OCI-LY7 (cell line): ENCODE results near the gene RAB3C. TPM values are rescaled to one million over a fixed set of nuclear protein-coding genes. Genes with fewer than 3 reads are reported as not detected.

Experiments used
- BruUV-seq: library from RNA; stranded (reverse); fragments of 400-500 nt; replicated peaks from 2 replicates; lab custom pipeline; 2021; lab: Mats Ljungman, UMichigan
- CTCF ChIA-PET: fragments of 300-600 bp; sonication (Branson Sonifier 250); formaldehyde crosslinking; loops from one replicate; lab custom pipeline; 2022; ENCODE audit warnings: antibody characterized with exemption; ENCODE audit not compliant: unreplicated experiment; lab: Charles Lee
- POLR2A ChIA-PET: fragments of 300-600 bp; sonication (Branson Sonifier 250); formaldehyde crosslinking; loops from one replicate; lab custom pipeline; 2022; ENCODE audit warnings: antibody characterized with exemption; lab: Charles Lee
- DNase-seq: peaks from one replicate; pipeline ENCODE4 v3.0.0-alpha.2; 2015; ENCODE audit warnings: low spot score
- H2AFZ ChIP-seq: fragments of 200-600 bp; sonication (generic), shearing (Covaris generic); 2 replicates; pipeline ENCODE4 v1.6.1; 2014; ENCODE audit warnings: mild to moderate bottlenecking, antibody characterized with exemption, low read length, moderate library complexity
- H3K27ac ChIP-seq: fragments of 200-600 bp; sonication (generic); 2 replicates; pipeline ENCODE4 v1.5.1; 2014; ENCODE audit warnings: mixed run types, low read depth, mild to moderate bottlenecking, moderate library complexity, low read length, inconsistent platforms; ENCODE audit not compliant: poor library complexity, severe bottlenecking
- H3K36me3 ChIP-seq: fragments of 200-600 bp; sonication (generic); 2 replicates; pipeline ENCODE4 v1.6.1; 2014; ENCODE audit warnings: mild to moderate bottlenecking, antibody characterized with exemption, low read length, moderate library complexity, mixed read lengths; ENCODE audit not compliant: insufficient read depth
- H3K4me1 ChIP-seq: fragments of 200-600 bp; sonication (generic); 2 replicates; pipeline ENCODE4 v1.5.1; 2014; ENCODE audit warnings: mild to moderate bottlenecking, low read length; ENCODE audit not compliant: insufficient read depth, poor library complexity, severe bottlenecking
- H3K4me2 ChIP-seq: fragments of 200-600 bp; sonication (generic); 2 replicates; pipeline ENCODE4 v1.6.1; 2014; ENCODE audit warnings: mild to moderate bottlenecking, low read length
- H3K4me3 ChIP-seq: fragments of 200-600 bp; sonication (generic); 2 replicates; pipeline ENCODE4 v1.5.1; 2014; ENCODE audit warnings: mild to moderate bottlenecking, low read depth, low read length; ENCODE audit not compliant: poor library complexity, severe bottlenecking
- H3K79me2 ChIP-seq: fragments of 200-600 bp; sonication (generic); 2 replicates; pipeline ENCODE4 v1.6.1; 2016; ENCODE audit warnings: low read depth, mild to moderate bottlenecking, low read length, moderate library complexity, mixed read lengths; ENCODE audit not compliant: insufficient read depth
- H3K9me2 ChIP-seq: fragments of 200-600 bp; sonication (generic); 2 replicates; pipeline ENCODE4 v1.6.1; 2016; ENCODE audit warnings: mild to moderate bottlenecking, low read length, mixed read lengths; ENCODE audit not compliant: insufficient read depth
- H3K9me3 ChIP-seq: fragments of 200-600 bp; sonication (generic); 2 replicates; pipeline ENCODE4 v1.6.1; 2014; ENCODE audit warnings: mild to moderate bottlenecking, mixed run types, low read length, mixed read lengths
- H4K20me1 ChIP-seq: fragments of 200-600 bp; sonication (generic); 2 replicates; pipeline ENCODE4 v1.6.1; 2014; ENCODE audit warnings: mild to moderate bottlenecking, antibody characterized with exemption, low read length, moderate library complexity, mixed read lengths; ENCODE audit not compliant: insufficient read depth
- EZH2phosphoT487 ChIP-seq: fragments of 200-600 bp; sonication (generic); IDR thresholded peaks from 2 replicates; pipeline ENCODE4 v1.6.1; 2018; ENCODE audit warnings: low read depth, borderline replicate concordance, mild to moderate bottlenecking, mixed run types, antibody characterized with exemption, low read length, moderate library complexity, mixed read lengths
- intact Hi-C: fragments of 100-400 bp; cut with micrococcal nuclease; formaldehyde crosslinking; loops from one replicate; pipeline ENCODE4 v1.10.0; 2022; ENCODE audit not compliant: unreplicated experiment
- total RNA-seq, 2 experiments: library from RNA; depleted of rRNA in 1 of 2; stranded (reverse); fragments of >200 nt in 1 of 2; shearing (Covaris generic) in 1 of 2; gene quantifications; 2 replicates each; pipeline ENCODE4 v1.2.3, GENCODE V29; 2014 to 2022
- TF ChIP-seq, protein P1 (sequence below): fragments of 200-600 bp; sonication (generic); conservative IDR thresholded peaks from 2 replicates; pipeline ENCODE4 v1.5.1; 2014; ENCODE audit warnings: mild to moderate bottlenecking, antibody characterized with exemption, low read length, moderate library complexity, mixed read lengths

RAB3C gene
- total RNA-seq, 2 experiments from 2014 or later = not detected

DNA sequence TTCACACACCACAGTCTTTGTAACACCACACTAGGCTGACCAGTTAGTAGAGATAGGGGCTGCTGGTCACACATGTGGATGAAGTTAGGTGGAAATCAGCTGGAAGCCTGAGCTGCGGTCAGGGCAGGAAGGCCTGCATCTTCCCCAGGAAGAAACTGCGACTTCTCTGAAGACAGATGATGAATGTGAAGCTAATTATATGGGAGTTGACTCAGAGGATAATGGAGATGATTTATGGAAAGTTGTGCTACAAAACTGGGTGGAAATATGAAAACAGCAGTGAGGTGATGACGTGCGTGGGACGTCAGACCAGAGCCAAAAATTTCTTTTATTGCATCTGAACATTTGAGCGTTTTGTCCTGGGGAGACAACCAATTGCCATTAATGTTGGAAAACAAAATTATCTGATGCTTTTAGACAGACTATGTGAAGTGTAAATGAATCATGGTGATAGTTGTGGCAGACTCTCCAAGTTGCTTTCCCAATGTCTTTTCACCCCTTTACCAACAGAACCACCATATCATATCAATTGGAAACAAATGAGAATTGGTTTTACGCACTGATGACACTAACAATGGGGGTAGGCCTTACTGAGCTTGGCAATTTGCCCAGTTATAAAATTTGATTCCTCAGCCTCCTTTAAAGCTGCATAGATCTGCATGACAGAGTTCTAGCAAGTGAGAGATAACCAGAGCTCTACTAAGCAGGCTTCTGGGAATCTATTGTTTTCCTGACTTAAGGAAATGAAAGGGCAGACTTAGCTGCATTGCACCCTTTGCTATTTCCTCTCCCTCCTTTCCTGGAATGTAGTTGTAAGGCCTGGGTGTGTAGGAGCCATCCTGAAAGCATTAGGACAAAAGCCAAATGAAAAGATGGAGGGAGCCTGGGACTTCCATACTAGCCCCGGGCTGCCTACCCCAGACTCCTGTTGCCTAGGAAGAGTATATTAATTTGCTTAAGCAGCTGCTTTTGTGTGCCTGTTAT, 84.0 kb downstream of the RAB3C start:
- H3K36me3 ChIP-seq = no peaks in the 10 kb centered on the region
- no peak for DNase-seq
- no peak overlapping the region for H3K27ac ChIP-seq
- no peaks in the 10 kb centered on the region for H4K20me1 ChIP-seq
- no peaks in the 10 kb centered on the region for H3K79me2 ChIP-seq
- ChIA-PET POLR2A (interaction anchor here (0.6 to 1.0 kb wide), 2 partner anchors 25 to 1813 kb away, joined by 3 to 7 read pairs; no protein-coding TSS in a partner anchor), CTCF (no interaction called here)
- TF ChIP-seq EZH2phosphoT487 = no peak
- TF ChIP-seq, protein P1, sequence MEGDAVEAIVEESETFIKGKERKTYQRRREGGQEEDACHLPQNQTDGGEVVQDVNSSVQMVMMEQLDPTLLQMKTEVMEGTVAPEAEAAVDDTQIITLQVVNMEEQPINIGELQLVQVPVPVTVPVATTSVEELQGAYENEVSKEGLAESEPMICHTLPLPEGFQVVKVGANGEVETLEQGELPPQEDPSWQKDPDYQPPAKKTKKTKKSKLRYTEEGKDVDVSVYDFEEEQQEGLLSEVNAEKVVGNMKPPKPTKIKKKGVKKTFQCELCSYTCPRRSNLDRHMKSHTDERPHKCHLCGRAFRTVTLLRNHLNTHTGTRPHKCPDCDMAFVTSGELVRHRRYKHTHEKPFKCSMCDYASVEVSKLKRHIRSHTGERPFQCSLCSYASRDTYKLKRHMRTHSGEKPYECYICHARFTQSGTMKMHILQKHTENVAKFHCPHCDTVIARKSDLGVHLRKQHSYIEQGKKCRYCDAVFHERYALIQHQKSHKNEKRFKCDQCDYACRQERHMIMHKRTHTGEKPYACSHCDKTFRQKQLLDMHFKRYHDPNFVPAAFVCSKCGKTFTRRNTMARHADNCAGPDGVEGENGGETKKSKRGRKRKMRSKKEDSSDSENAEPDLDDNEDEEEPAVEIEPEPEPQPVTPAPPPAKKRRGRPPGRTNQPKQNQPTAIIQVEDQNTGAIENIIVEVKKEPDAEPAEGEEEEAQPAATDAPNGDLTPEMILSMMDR = no peak
- no peaks in the 10 kb centered on the region for H3K9me2 ChIP-seq
- no peak overlapping the region for H2AFZ ChIP-seq
- H3K9me3 ChIP-seq = no peaks in the 10 kb centered on the region
- H3K4me3 ChIP-seq = no peak overlapping the region
- BruUV-seq = no TSS peak
- intact Hi-C loops = no loop called here
- H3K4me1 ChIP-seq = no peaks in the 10 kb centered on the region
- H3K4me2 ChIP-seq = no peak overlapping the region

GRCh38 chr5:58670582-58670981, 87.7 kb downstream of the RAB3C start:
- ChIA-PET POLR2A (no interaction called here), CTCF (no interaction called here)
- no peak overlapping the region for H3K4me2 ChIP-seq
- H4K20me1 ChIP-seq = no peaks in the 10 kb centered on the region
- H3K4me3 ChIP-seq = no peak overlapping the region
- no peak for DNase-seq
- no peaks in the 10 kb centered on the region for H3K36me3 ChIP-seq
- H3K79me2 ChIP-seq = no peaks in the 10 kb centered on the region
- no TSS peak for BruUV-seq
- no peaks in the 10 kb centered on the region for H3K9me3 ChIP-seq
- no peak overlapping the region for H3K27ac ChIP-seq
- H3K9me2 ChIP-seq = no peaks in the 10 kb centered on the region
- H3K4me1 ChIP-seq = no peaks in the 10 kb centered on the region
- H2AFZ ChIP-seq = no peak overlapping the region
- intact Hi-C loops = no loop called here
- TF ChIP-seq, protein P1 = no peak
- TF ChIP-seq EZH2phosphoT487 = no peak

DNA sequence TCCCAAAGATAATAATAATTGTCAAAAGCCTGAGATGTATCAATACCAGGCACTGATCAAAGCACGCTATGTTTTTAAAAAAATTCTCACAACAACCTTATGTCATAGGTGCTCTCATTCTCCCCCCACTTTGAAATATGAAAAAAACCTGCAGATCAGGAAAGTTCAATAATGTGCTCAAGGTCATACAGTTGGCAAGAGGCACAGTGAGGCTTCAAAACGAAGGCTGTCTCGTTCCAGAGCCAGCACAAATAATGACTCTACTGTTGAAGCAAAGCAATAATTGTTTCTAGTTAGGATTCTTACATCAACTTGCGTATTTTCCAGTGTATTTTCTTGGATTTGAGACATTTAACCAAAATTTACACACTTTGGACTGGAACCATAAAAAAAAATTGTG, 88.3 kb downstream of the RAB3C start:
- Histone ChIP-seq H3K4me1 (no peaks in the 10 kb centered on the region), H3K79me2 (no peaks in the 10 kb centered on the region), H3K9me2 (no peaks in the 10 kb centered on the region), H3K27ac (no peak overlapping the region), H2AFZ (no peak overlapping the region), H3K36me3 (no peaks in the 10 kb centered on the region), H3K9me3 (no peaks in the 10 kb centered on the region), H3K4me2 (no peak overlapping the region), H3K4me3 (no peak overlapping the region), H4K20me1 (no peaks in the 10 kb centered on the region)
- BruUV-seq = no TSS peak
- no peak for TF ChIP-seq EZH2phosphoT487
- TF ChIP-seq, protein P1 = no peak
- POLR2A ChIA-PET = no interaction called here
- intact Hi-C loops = no loop called here
- no peak for DNase-seq
- CTCF ChIA-PET = no interaction called here
